NCI-H146 treated with DMSO at 0.1 percent for 48 hours (cell line): ENCODE measurements around the gene DBX1.

Experiments used
- DNase-seq: peaks from one replicate; lab custom pipeline; 2025; ENCODE audit not compliant: unreplicated experiment; lab: John Stamatoyannopoulos, UW

The DBX1 gene

DNA sequence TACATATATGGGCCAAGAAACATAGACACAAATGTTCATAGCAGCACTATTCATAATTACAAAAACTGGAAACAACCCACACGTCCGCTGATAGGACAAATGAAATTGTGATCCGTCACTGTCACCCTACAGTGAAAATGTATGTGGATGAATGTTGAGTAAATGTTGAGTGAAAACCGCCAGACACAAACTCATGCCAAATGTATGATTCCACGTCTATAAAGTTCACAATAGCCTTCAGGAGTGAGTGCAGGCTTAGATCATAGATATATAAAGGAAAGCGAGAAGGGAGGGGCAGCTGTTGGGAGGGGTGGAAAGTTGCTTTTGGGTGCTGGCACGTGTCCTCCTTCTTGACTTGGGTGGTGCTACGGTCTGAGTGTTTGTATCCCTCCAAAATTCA, 33.6 kb downstream of the DBX1 start:
- no peak for DNase-seq

- no peak for DNase-seq
These were observed 34.3 kb downstream of the DBX1 start for GRCh38 chr11:20125927-20126326.

DNA sequence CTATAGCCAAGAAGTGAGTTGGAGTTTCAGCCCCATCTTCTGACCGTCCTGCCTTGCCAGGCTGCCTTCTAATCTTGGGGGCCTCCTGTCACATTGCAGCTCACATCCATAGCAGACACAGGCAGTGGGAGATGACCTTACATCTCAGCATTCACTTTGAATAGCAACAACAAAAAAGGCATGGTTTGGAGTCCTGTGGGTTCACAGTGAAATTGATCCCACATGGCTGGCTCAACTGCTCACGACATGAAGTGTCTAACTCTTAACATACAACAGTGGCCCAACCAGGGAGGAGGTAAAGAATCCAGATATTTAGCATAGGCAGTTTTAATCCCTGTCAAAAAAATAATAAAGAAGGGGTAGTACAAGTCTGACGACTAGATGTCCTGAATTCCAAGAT, 38.1 kb downstream of the DBX1 start:
- no peak for DNase-seq

- DNase-seq, result no peak
These were observed 39.9 kb downstream of the DBX1 start for GRCh38 chr11:20120134-20120925.

DNA sequence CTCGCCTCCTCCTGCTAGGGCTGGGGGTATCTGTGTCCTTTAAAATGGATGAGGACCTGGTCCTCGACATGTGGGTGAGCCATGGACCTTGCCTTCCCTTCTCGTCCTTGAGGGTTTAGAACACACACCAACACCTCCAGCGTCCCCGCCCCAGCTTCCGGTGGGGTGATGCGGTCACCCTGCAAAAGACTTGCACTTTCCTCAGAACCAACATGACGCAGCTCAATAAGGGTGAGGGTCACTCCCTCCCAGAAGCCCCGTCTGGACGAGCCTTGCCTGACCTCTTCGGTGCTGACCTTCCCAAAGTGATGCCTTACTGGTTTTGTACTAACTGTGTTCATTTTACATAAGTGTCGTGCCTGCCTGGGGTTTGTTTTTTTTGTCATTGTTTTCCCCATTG, 41.0 kb downstream of the DBX1 start:
- no peak for DNase-seq

DNA sequence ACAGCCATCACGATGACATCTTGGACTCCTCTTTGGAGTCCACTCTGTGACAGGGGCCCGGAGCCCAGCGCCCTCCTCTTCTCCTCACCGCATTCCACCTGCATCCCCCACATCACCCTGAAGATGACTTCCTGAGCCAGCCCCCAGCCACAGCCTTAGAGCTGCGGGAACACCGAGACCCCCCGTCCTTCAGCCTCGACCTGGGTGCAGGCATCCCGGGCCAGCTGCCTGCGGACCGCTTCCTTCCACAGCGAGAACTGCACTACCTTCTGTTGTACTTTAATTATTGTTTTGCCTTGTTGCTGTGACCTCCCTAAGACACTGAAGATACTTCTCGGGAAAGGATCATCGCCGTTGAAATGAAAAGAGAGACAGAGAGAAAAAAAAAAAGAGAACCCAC, 42.1 kb downstream of the DBX1 start:
- DNase-seq, result no peak

DNA sequence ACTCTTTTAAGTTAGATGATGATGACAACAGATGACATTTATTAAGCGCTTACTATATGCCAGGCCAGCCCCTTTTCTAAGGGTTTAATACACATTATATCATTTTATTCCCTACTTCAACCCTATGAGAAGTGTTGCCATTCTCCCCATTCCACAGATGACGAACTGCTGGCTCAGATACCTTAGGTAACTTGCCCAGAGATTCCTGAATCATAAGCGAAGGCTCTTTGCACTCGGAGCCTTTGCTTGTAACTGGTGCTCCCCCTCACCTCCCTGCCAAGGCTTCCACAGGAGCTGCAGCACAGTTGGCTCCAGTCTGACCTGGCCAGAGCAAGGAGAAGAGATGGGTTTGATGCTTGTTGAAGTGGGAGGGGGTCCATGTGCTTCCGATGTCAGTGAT, 43.0 kb downstream of the DBX1 start:
- DNase-seq, result no peak

DNA sequence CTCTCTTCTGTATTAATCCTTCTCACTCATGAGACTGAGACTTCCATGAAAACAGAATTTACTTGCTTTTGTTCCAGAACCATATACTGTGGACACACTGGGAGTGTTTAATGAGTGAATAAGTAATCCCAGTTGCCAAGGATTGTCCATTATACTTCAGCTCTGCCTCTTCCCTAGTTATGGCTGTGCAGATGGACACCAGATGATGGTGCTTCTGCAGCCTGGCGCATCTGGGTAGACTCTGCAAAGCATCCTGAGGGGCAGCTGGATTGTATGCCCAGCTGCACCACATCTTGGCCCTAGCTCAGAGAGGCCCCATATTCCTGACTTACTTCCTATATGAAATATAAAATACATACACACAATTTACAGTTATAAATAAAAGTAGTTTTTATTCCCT, 43.5 kb downstream of the DBX1 start:
- no peak for DNase-seq

- DNase-seq, result no peak
These were observed 45.7 kb downstream of the DBX1 start for GRCh38 chr11:20114588-20114987.

DNA sequence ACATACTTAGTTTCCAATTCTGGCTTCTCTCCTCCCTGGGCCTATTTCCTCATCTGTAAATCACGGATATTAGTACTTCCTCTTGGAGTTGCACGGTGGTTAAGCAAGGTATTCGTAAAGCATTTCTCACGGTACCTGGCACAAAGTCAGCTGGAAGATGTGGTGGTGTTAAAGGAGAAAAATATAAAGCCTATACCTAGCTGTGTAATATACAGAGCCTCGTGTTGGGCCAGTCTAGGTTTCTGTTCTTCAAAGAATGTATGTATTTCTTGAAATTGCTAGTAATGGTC, 47.2 kb downstream of the DBX1 start:
- DNase-seq, result no peak

DNA sequence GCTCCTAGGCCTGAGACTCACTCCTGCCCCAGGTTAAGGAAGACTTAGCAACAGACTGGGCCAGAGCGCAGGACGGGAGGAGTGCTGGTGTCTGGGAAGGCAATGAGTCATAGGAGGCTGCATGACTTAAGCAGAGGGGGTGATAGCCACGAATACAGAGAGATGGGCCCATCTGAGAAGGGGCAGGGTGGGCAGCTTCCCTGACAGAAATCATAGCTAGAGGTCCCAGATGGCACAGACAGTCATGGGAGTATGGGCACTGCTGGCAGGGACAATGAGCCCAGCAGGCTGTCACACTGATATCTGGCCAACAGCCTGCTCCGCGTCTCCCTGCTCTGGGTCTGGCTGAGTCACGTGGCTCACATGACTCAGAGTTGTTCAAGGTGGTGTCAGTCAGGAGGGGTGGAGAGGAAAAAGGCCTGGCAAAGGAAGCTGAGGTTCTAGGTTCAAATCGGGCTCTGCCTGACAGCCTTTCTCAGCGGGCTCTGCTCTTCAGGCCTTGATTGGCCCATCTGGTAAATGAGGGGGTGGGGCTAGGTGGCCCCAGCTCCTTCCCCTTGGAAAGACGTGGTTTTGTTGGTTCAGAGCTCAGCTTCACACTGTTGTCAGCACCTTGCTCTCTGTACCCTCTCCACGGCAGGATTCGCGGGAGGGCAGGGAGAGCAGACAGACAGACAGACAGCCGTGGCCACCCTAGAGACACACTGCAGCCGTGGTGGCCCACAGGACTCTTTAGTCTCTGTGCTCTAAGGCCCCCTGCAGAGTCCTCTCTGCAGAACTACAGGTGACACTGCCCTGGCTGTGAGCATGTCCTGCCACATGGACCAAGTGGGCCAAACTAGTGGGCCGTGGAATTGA, 47.8 kb downstream of the DBX1 start:
- DNase-seq, result no peak

GRCh38 chr11:20111871-20112270, 48.4 kb downstream of the DBX1 start:
- DNase-seq, result no peak

DNA sequence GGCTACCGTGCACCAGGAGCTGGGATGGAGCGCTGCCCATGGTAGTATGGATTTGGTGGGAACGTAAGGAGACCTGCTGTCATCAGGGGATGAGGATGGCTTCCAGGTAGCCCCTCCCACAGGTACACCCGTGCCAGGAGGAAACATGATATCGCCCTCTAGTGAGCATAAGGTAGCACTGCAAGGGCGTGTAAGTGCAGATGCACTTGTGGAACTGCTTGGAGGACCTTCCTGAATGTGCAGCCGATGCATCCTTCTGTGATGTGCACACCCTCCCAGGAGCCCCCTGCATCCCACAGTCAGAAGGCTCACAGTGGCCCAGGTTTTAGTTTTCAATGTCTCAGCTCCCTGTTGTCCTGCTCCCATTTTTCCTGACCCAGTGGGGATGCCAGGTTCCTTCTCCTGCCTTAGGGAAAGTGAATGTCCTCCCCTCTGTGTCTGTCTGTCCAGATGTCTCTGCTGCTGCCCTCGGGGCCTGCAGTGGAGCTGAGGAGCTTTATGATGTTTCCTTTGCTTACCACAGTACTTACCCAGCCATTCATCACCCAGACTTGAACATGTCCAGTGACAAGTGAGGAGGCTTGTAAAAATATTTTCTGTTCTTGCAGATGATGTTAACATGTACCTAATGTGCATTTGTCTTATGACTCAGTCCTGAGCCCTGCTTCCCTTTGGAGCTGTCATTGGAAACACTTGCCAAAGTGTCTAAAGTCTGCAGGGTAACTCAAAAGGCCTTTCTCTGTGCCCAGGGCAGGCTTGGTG, 49.2 kb downstream of the DBX1 start:
- peak; percentile 65 for DNase-seq

- DNase-seq, result no peak
These were observed 50.4 kb downstream of the DBX1 start for GRCh38 chr11:20109731-20110445.
